ENCODE data around the gene MED29.

- TF ChIP-seq POLR2AphosphoS5 (IDR thresholded peaks at IDR 0.05; ENCODE audit: low read depth, low read length) (no peak), REST (IDR thresholded peaks at IDR 0.05; ENCODE audit: insufficient read depth in 1 of 2, low read depth in 2 of 2, low read length in 2 of 2) (no peak), TAF1 (IDR thresholded peaks at IDR 0.05; ENCODE audit: borderline replicate concordance, insufficient read depth, low read length) (no peak)
Measured at GRCh38 chr19:39413911-39414608, 22.9 kb downstream of the MED29 start.
